AG10803 (cell line): Measurements from ENCODE around the gene ANKRD35.
"Not testable (repeated sequence)": the region's sequence is repeated elsewhere in the genome, so short reads cannot be mapped to it uniquely, and the experiment has no call there.

ENCODE experiments used
- DNase-seq: peaks from one replicate; pipeline ENCODE4 v3.0.0; 2010; ENCODE audit warnings: low read depth
- H3K4me3 ChIP-seq: 2 replicates; pipeline ENCODE4 v1.5.1; 2011; ENCODE audit warnings: mild to moderate bottlenecking, low read length, control low read depth
- TF ChIP-seq, protein P1 (sequence below): conservative IDR thresholded peaks from 2 replicates; pipeline ENCODE4 v1.5.1; 2011; ENCODE audit warnings: mild to moderate bottlenecking, low read length, control low read depth, inconsistent platforms

Gene ANKRD35

GRCh38 chr1:145823565-145824498, 61.8 kb downstream of the ANKRD35 start, which contains the start of the genes POLR3C and RNF115:
Gene POLR3C, plus strand, starts transcription at chr1:145824200. Its CDS starts 1,577 bp downstream, at chr1:145825777.
Gene RNF115, minus strand, starts transcription at chr1:145824095. Its CDS starts 222 bp downstream, at chr1:145823873.
- peak; percentile 94 for DNase-seq
- TF ChIP-seq, protein P1, sequence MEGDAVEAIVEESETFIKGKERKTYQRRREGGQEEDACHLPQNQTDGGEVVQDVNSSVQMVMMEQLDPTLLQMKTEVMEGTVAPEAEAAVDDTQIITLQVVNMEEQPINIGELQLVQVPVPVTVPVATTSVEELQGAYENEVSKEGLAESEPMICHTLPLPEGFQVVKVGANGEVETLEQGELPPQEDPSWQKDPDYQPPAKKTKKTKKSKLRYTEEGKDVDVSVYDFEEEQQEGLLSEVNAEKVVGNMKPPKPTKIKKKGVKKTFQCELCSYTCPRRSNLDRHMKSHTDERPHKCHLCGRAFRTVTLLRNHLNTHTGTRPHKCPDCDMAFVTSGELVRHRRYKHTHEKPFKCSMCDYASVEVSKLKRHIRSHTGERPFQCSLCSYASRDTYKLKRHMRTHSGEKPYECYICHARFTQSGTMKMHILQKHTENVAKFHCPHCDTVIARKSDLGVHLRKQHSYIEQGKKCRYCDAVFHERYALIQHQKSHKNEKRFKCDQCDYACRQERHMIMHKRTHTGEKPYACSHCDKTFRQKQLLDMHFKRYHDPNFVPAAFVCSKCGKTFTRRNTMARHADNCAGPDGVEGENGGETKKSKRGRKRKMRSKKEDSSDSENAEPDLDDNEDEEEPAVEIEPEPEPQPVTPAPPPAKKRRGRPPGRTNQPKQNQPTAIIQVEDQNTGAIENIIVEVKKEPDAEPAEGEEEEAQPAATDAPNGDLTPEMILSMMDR = no peak
- peak within 1 kb of the TSS; percentile 96 for H3K4me3 ChIP-seq

DNA sequence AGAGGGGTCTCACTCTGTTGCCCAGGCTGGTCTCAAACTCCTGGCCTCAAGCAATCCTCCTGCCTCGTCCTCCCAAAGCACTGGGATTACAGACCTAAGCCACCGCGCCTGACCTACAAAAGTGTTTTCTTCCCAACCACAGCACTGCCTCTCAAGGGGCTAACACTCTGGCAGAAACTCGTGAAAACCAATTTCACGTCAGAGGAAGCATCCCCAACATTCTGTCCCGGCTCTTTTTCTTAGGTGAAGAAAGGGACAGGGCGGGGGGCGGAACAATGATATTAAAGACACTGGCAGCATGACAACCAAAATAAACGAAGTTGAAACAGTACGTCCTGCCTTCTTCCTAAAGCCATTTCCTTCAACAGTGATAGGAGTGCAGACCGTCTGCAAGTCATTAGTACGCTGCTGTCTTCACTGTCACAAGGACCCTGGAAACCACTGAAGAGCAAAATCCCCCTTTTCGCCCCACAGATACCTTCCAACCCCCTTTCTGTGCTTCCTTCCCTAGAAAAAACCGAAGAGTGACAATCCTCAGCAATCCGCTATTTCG, 62.8 kb downstream of the ANKRD35 start:
- H3K4me3 ChIP-seq = peak overlapping the region; percentile 53
- DNase-seq = not testable (repeated sequence)

- H3K4me3 ChIP-seq = not testable (repeated sequence)
- DNase-seq = peak; percentile 77
Observed at GRCh38 chr1:145818095-145818494, 67.6 kb downstream of the ANKRD35 start.
